ENCODE measurements around the gene TANGO2. TPM values are rescaled to one million over a fixed set of nuclear protein-coding genes. Genes with fewer than 3 reads are reported as not detected.

Gene TANGO2
- total RNA-seq, 1 donor: 43.8 TPM

GRCh38 chr22:20018001-20018400 lies 2.9 kb upstream of the TANGO2 start:
- H3K36me3 ChIP-seq (ENCODE audit: insufficient read depth, low read length): peaks cover 3% of the 10 kb centered on the region
- H3K79me2 ChIP-seq (ENCODE audit: insufficient read depth, low read length): peaks cover 20% of the 10 kb centered on the region
- no peak overlapping the region for H3K4me3 ChIP-seq (ENCODE audit: insufficient read depth, low read length)
- H3K4me1 ChIP-seq (ENCODE audit: insufficient read depth, low read length): peaks cover 14% of the 10 kb centered on the region
- peaks cover 11% of the 10 kb centered on the region for H4K20me1 ChIP-seq (ENCODE audit: insufficient read depth, low read length)
- H3K27me3 ChIP-seq (ENCODE audit: insufficient read depth, low read length): peaks cover 24% of the 10 kb centered on the region
- no peaks in the 10 kb centered on the region for H3K9me3 ChIP-seq (ENCODE audit: low read depth, low read length)
- peak; percentile 64 for DNase-seq (ENCODE audit: insufficient read length, low spot score, missing footprints)
- H3K4me2 ChIP-seq (ENCODE audit: insufficient read depth, low read length): no peak overlapping the region
- H3K27ac ChIP-seq (ENCODE audit: low read depth, low read length): no peak overlapping the region
- H2AFZ ChIP-seq (ENCODE audit: low read length): no peak overlapping the region
- no peak for TF ChIP-seq CTCF (IDR thresholded peaks at IDR 0.05; ENCODE audit: extremely low read depth, low read depth, low read length)

GRCh38 chr22:20019661-20020532 lies 1.0 kb upstream of the TANGO2 start:
- Histone ChIP-seq H3K4me3 (ENCODE audit: insufficient read depth, low read length) (peak overlapping the region; percentile 98), H3K36me3 (ENCODE audit: insufficient read depth, low read length) (peaks cover 11% of the 10 kb centered on the region), H4K20me1 (ENCODE audit: insufficient read depth, low read length) (peaks cover 24% of the 10 kb centered on the region), H3K4me2 (ENCODE audit: insufficient read depth, low read length) (peak overlapping the region; percentile 94), H2AFZ (ENCODE audit: low read length) (no peak overlapping the region), H3K9me3 (ENCODE audit: low read depth, low read length) (no peaks in the 10 kb centered on the region), H3K79me2 (ENCODE audit: insufficient read depth, low read length) (peaks cover 37% of the 10 kb centered on the region), H3K27ac (ENCODE audit: low read depth, low read length) (no peak overlapping the region), H3K27me3 (ENCODE audit: insufficient read depth, low read length) (peaks cover 24% of the 10 kb centered on the region), H3K4me1 (ENCODE audit: insufficient read depth, low read length) (peaks cover 14% of the 10 kb centered on the region)
- no peak for TF ChIP-seq CTCF (IDR thresholded peaks at IDR 0.05; ENCODE audit: extremely low read depth, low read depth, low read length)
- peak; percentile 77 for DNase-seq (ENCODE audit: insufficient read length, low spot score, missing footprints)

DNA sequence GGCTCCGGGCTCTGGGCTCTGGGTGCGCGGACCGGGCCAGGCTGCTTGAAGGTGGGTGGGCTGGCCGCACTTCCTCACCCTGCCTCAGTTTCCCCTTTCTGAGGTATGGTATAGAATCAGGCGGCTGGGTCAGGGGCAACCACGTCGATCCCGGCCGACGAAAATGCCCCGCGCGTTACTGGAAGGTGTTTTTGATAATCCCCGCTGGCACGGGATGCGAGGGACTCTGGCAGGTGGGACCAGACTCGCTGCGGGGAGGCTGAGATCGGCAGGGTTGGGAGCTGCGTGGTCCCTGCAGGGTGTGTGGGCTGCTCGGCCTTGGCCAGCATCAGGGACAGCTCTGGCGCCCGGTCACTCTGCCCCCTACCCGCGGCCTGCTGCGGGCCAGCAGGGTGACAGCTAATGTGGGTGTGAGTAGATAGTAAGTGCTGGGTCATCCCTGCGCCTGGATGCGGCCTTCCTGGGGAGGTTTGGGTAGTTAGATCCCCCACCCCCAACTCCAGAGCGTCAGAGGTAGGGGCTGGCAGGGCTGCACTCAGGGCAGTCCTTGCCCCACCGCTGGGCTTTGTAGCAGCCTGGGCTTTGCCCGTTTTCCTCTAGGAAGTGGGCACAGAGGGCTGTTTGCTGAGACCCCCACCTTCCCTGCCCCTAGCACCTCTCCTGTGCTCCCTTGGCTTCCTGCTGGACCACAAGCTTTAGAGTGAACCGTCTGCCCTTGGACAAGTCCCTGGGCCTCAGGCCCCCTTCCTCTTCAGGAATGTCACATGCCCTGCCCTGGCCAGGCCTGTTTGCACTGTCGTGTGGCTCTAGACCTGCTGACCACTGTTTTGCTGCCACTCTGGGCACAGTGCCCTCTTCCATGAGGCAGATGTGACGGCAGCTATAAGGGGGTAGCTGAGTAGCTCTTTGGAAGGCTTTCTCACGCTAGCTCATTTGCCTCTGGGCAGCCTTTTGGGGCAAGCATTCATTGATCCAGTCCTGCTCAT lies 579 bp downstream of the TANGO2 start:
- Histone ChIP-seq H3K4me3 (ENCODE audit: insufficient read depth, low read length) (peak overlapping the region; percentile 98), H3K4me1 (ENCODE audit: insufficient read depth, low read length) (peaks cover 14% of the 10 kb centered on the region), H3K27me3 (ENCODE audit: insufficient read depth, low read length) (peaks cover 17% of the 10 kb centered on the region), H2AFZ (ENCODE audit: low read length) (peak overlapping the region; percentile 76), H3K36me3 (ENCODE audit: insufficient read depth, low read length) (peaks cover 12% of the 10 kb centered on the region), H3K27ac (ENCODE audit: low read depth, low read length) (peak overlapping the region; percentile 83), H3K4me2 (ENCODE audit: insufficient read depth, low read length) (peak overlapping the region; percentile 78), H3K79me2 (ENCODE audit: insufficient read depth, low read length) (peaks cover 52% of the 10 kb centered on the region), H3K9me3 (ENCODE audit: low read depth, low read length) (no peaks in the 10 kb centered on the region), H4K20me1 (ENCODE audit: insufficient read depth, low read length) (peaks cover 34% of the 10 kb centered on the region)
- no peak for TF ChIP-seq CTCF (IDR thresholded peaks at IDR 0.05; ENCODE audit: extremely low read depth, low read depth, low read length)
- DNase-seq (ENCODE audit: insufficient read length, low spot score, missing footprints): peak; percentile 95

All from osteoblast (primary cell).